ENCODE data around the gene TXNRD2. TPM values are rescaled to one million over a fixed set of nuclear protein-coding genes. Genes with fewer than 3 reads are reported as not detected.

The TXNRD2 gene
- total and polyA plus RNA-seq, 10 of the 15 experiments (the other 5 are each of a cell fraction or from before 2014, with no cell fraction given), result 1.6 to 26.0 (median 13.9) TPM

DNA sequence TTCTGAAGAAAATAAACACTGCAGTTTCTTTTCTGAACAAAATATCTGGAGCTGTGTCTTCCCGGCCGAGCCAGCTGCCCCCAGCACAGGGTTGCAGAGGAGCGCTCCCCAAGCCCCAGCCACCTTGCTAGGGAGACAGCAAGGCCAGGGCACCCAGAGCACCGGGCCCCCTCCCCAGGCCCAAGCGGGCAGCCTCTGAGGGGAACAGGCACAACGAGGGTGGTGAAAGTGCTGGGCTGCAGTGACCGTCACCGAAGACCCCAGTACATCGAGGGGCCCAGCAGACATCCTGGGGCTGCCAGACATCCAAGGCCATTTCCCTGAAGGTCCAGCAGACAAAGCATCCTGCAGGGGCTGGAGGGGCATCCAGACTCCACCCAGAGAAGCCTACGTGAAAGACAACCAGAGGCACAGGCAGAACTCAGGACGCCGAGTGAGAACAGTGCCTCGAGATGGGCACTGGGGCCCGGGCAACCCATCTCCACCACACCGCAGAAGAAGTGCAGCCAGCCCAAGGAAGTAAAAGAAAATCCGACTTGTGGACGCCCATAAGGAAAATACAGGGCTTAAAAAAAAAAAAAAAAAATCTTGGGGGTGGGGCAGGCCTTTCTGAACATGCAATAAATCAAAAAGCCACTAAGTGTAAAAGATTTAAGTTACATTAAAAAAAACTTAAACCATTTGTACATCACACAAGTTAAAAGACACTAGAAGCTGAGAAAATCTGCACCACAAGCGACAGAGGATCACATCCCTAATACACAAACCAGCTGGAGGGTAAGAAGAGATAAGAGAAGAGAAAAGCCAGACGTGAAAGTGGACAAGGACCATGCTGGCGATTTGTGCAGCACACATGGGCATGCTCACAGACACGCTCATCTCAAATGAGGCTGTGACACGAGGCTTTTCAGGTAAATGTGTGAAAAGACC, 36.0 kb downstream of the TXNRD2 start:
- no peak overlapping the region for H3K4me3 ChIP-seq
- BruUV-seq (replicated peaks), result no TSS peak
- ATAC-seq, result no peak
- CTCF ChIA-PET, result interaction anchor here (0.7 to 0.8 kb wide), 2 partner anchors 174 to 176 kb away, joined by 3 to 4 read pairs; no protein-coding TSS in a partner anchor
- POLR2A ChIA-PET, result interaction anchor here (0.7 kb wide), 1 partner anchor 8 kb away, joined by 3 read pairs; no protein-coding TSS in a partner anchor
- no peaks in the 10 kb centered on the region for H4K20me1 ChIP-seq (ENCODE audit: control insufficient read depth, insufficient read depth)
- in situ Hi-C loops (cut with MboI) (no loop called here), intact Hi-C loops (cut with micrococcal nuclease; ENCODE audit: unreplicated experiment) (no loop called here)
- H3K4me2 ChIP-seq (ENCODE audit: control insufficient read depth, insufficient read depth), result no peak overlapping the region
- no peak overlapping the region for H3K27ac ChIP-seq (ENCODE audit: control insufficient read depth, insufficient read depth)
- no peaks in the 10 kb centered on the region for H3K9me3 ChIP-seq (replicated peaks; ENCODE audit: control insufficient read depth, insufficient read depth, low read length)
- H3K9ac ChIP-seq (ENCODE audit: control insufficient read depth, insufficient read depth, low read length), result no peak overlapping the region
- RAD21 ChIA-PET (ENCODE audit: unreplicated experiment), result interaction anchor here (1.4 kb wide), 1 partner anchor 176 kb away, joined by 7 read pairs; no protein-coding TSS in a partner anchor
- SMC1A ChIA-PET (ENCODE audit: uncharacterized antibody, unreplicated experiment), result interaction anchor here (0.6 kb wide), 1 partner anchor 1816 kb away, joined by 3 read pairs; no protein-coding TSS in a partner anchor
- no peaks in the 10 kb centered on the region for H3K79me2 ChIP-seq (ENCODE audit: control insufficient read depth, insufficient read depth, low read length)
- H3K4me1 ChIP-seq (ENCODE audit: control insufficient read depth, insufficient read depth, low read length), result no peaks in the 10 kb centered on the region; the same call in 1 of the 2 replicates
- H2AFZ ChIP-seq (ENCODE audit: control insufficient read depth, low read depth, low read length), result no peak overlapping the region
- no peak for FAIRE-seq
- no peak for DNase-seq (ENCODE audit: low read depth, low spot score)
- WGBS (ENCODE audit: insufficient coverage, insufficient replicate concordance, low lambda C conversion rate, missing lambda C conversion rate), result 92% methylated on average over 22 of the region's 22 CpGs
- H3K27me3 ChIP-seq (replicated peaks in 1 of 2; ENCODE audit: control insufficient read depth in 2 of 2, insufficient read depth in 2 of 2, low read length in 1 of 2), result no peaks in the 10 kb centered on the region
- TF ChIP-seq, protein P1, sequence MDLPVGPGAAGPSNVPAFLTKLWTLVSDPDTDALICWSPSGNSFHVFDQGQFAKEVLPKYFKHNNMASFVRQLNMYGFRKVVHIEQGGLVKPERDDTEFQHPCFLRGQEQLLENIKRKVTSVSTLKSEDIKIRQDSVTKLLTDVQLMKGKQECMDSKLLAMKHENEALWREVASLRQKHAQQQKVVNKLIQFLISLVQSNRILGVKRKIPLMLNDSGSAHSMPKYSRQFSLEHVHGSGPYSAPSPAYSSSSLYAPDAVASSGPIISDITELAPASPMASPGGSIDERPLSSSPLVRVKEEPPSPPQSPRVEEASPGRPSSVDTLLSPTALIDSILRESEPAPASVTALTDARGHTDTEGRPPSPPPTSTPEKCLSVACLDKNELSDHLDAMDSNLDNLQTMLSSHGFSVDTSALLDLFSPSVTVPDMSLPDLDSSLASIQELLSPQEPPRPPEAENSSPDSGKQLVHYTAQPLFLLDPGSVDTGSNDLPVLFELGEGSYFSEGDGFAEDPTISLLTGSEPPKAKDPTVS (IDR thresholded peaks at IDR 0.05; ENCODE audit: low read depth, low read length), result no peak
- TF ChIP-seq, protein P2, sequence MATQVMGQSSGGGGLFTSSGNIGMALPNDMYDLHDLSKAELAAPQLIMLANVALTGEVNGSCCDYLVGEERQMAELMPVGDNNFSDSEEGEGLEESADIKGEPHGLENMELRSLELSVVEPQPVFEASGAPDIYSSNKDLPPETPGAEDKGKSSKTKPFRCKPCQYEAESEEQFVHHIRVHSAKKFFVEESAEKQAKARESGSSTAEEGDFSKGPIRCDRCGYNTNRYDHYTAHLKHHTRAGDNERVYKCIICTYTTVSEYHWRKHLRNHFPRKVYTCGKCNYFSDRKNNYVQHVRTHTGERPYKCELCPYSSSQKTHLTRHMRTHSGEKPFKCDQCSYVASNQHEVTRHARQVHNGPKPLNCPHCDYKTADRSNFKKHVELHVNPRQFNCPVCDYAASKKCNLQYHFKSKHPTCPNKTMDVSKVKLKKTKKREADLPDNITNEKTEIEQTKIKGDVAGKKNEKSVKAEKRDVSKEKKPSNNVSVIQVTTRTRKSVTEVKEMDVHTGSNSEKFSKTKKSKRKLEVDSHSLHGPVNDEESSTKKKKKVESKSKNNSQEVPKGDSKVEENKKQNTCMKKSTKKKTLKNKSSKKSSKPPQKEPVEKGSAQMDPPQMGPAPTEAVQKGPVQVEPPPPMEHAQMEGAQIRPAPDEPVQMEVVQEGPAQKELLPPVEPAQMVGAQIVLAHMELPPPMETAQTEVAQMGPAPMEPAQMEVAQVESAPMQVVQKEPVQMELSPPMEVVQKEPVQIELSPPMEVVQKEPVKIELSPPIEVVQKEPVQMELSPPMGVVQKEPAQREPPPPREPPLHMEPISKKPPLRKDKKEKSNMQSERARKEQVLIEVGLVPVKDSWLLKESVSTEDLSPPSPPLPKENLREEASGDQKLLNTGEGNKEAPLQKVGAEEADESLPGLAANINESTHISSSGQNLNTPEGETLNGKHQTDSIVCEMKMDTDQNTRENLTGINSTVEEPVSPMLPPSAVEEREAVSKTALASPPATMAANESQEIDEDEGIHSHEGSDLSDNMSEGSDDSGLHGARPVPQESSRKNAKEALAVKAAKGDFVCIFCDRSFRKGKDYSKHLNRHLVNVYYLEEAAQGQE (IDR thresholded peaks at IDR 0.05; ENCODE audit: low read depth, low read length), result no peak
- H3K36me3 ChIP-seq (ENCODE audit: control insufficient read depth in 2 of 2, insufficient read depth in 2 of 2, low read length in 1 of 2), result no peaks in the 10 kb centered on the region; a peak in 1 of 4 replicates
